Left ventricle myocardium inferior (tissue), 1 donor: ENCODE results near the gene ODAD2. TPM values are rescaled to one million over a fixed set of nuclear protein-coding genes. Genes with fewer than 3 reads are reported as not detected.

ENCODE experiments used
- DNase-seq: peaks from one replicate; pipeline ENCODE4 v3.0.0-alpha.2; 2020
- H3K27ac ChIP-seq: fragments of 200-600 bp; replicated peaks from 2 replicates; pipeline ENCODE4 v1.8.0; 2021
- H3K27me3 ChIP-seq: fragments of 200-600 bp; 2 replicates; pipeline ENCODE4 v1.8.0; 2021; ENCODE audit warnings: low read depth
- H3K36me3 ChIP-seq: fragments of 200-600 bp; 2 replicates; pipeline ENCODE4 v1.8.0; 2021
- H3K4me1 ChIP-seq: fragments of 200-600 bp; 2 replicates; pipeline ENCODE4 v1.8.0; 2021
- H3K4me3 ChIP-seq: fragments of 200-600 bp; 2 replicates; pipeline ENCODE4 v1.8.0; 2021; ENCODE audit warnings: mild to moderate bottlenecking, moderate library complexity
- H3K9me3 ChIP-seq: fragments of 200-600 bp; replicated peaks from 2 replicates; pipeline ENCODE4 v1.8.0; 2021
- CTCF ChIP-seq: fragments of 200-600 bp; IDR thresholded peaks from 2 replicates; pipeline ENCODE4 v1.8.0; 2021; ENCODE audit warnings: antibody characterized with exemption, mild to moderate bottlenecking, borderline replicate concordance
- intact Hi-C: fragments of 100-400 bp; cut with micrococcal nuclease; formaldehyde crosslinking; loops from one replicate; pipeline ENCODE4 v1.11.0; 2022
- total RNA-seq: library from RNA; stranded (reverse); fragmentation: NEBNext Ultra II Directional; extraction: Animal tissue kit (Norgen Biotek cat#: 25700); gene quantifications from one replicate; pipeline ENCODE4 v1.2.1, GENCODE V29; 2021
- donor health status: DM: no; HTN: yes; CAD: no; lungs with severe emphysema.

ODAD2 gene
- total RNA-seq, 1 donor from 2014 or later = 0.58 TPM

GRCh38 chr10:27804136-27804535 is 194.7 kb downstream of the ODAD2 start:
- Histone ChIP-seq H3K4me3 (no peak overlapping the region), H3K4me1 (no peaks in the 10 kb centered on the region), H3K27ac (no peak overlapping the region), H3K27me3 (peaks cover 18% of the 10 kb centered on the region), H3K9me3 (no peaks in the 10 kb centered on the region), H3K36me3 (no peaks in the 10 kb centered on the region)
- DNase-seq = no peak
- no peak for TF ChIP-seq CTCF
- intact Hi-C loops = no loop called here

- H3K27ac ChIP-seq = no peak overlapping the region
- DNase-seq = no peak
- no peak for TF ChIP-seq CTCF
- no peaks in the 10 kb centered on the region for H3K36me3 ChIP-seq
- no peaks in the 10 kb centered on the region for H3K9me3 ChIP-seq
- H3K4me3 ChIP-seq = no peak overlapping the region
- H3K27me3 ChIP-seq = peaks cover 18% of the 10 kb centered on the region
- no peaks in the 10 kb centered on the region for H3K4me1 ChIP-seq
- intact Hi-C loops = no loop called here
These were observed 197.6 kb downstream of the ODAD2 start for GRCh38 chr10:27801171-27801785.

- intact Hi-C loops = no loop called here
- no peaks in the 10 kb centered on the region for H3K9me3 ChIP-seq
- H3K4me1 ChIP-seq = no peaks in the 10 kb centered on the region
- no peak overlapping the region for H3K27ac ChIP-seq
- no peak overlapping the region for H3K4me3 ChIP-seq
- H3K27me3 ChIP-seq = peaks cover 15% of the 10 kb centered on the region
- no peaks in the 10 kb centered on the region for H3K36me3 ChIP-seq
- no peak for DNase-seq
- TF ChIP-seq CTCF = no peak
These were observed 199.8 kb downstream of the ODAD2 start for GRCh38 chr10:27799046-27799445.

- no peaks in the 10 kb centered on the region for H3K9me3 ChIP-seq
- peaks cover 6% of the 10 kb centered on the region for H3K27me3 ChIP-seq
- intact Hi-C loops = no loop called here
- H3K4me1 ChIP-seq = no peaks in the 10 kb centered on the region
- TF ChIP-seq CTCF = peak; percentile 20
- H3K4me3 ChIP-seq = no peak overlapping the region
- H3K36me3 ChIP-seq = no peaks in the 10 kb centered on the region
- H3K27ac ChIP-seq = no peak overlapping the region
- no peak for DNase-seq
These were observed 204.7 kb downstream of the ODAD2 start for GRCh38 chr10:27794157-27794556.

GRCh38 chr10:27792216-27792615 is 206.7 kb downstream of the ODAD2 start:
- no peak overlapping the region for H3K27ac ChIP-seq
- no peak overlapping the region for H3K4me3 ChIP-seq
- DNase-seq = no peak
- no peaks in the 10 kb centered on the region for H3K9me3 ChIP-seq
- intact Hi-C loops = no loop called here
- no peaks in the 10 kb centered on the region for H3K36me3 ChIP-seq
- peaks cover 16% of the 10 kb centered on the region for H3K27me3 ChIP-seq
- no peak for TF ChIP-seq CTCF
- H3K4me1 ChIP-seq = no peaks in the 10 kb centered on the region

GRCh38 chr10:27784272-27784671 is 214.6 kb downstream of the ODAD2 start:
- intact Hi-C loops = no loop called here
- no peaks in the 10 kb centered on the region for H3K36me3 ChIP-seq
- H3K4me1 ChIP-seq = no peaks in the 10 kb centered on the region
- TF ChIP-seq CTCF = no peak
- no peak overlapping the region for H3K4me3 ChIP-seq
- H3K27ac ChIP-seq = no peak overlapping the region
- peaks cover 9% of the 10 kb centered on the region for H3K9me3 ChIP-seq
- H3K27me3 ChIP-seq = peaks cover 13% of the 10 kb centered on the region
- DNase-seq = no peak
